ENCODE results near the gene SYNE2.

DNA sequence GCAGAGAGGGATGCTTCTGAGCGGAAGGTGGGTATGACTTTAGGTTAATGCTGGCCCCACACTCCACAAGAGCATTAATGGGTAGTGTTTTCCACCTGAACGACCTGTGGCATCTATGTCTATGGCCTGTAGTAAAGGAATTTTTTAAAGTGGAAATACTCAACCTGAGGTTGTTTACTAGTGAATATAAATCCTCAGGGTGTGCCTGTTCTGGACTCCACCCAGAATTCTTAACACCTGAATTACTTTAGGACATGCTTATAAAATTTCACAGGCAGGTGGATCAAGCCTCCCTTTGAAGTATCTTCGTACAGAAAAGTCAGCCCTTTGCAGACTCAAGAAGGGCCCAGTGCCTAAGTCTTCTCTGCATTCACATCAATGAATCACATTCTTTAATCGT is 245.3 kb downstream of the SYNE2 start:
- TF ChIP-seq POLR2A (IDR thresholded peaks at IDR 0.05; ENCODE audit: extremely low read depth, insufficient read length) = no peak
- TF ChIP-seq MYC (IDR thresholded peaks at IDR 0.05; ENCODE audit: low read depth, low read length) = no peak
- TF ChIP-seq, protein P1, sequence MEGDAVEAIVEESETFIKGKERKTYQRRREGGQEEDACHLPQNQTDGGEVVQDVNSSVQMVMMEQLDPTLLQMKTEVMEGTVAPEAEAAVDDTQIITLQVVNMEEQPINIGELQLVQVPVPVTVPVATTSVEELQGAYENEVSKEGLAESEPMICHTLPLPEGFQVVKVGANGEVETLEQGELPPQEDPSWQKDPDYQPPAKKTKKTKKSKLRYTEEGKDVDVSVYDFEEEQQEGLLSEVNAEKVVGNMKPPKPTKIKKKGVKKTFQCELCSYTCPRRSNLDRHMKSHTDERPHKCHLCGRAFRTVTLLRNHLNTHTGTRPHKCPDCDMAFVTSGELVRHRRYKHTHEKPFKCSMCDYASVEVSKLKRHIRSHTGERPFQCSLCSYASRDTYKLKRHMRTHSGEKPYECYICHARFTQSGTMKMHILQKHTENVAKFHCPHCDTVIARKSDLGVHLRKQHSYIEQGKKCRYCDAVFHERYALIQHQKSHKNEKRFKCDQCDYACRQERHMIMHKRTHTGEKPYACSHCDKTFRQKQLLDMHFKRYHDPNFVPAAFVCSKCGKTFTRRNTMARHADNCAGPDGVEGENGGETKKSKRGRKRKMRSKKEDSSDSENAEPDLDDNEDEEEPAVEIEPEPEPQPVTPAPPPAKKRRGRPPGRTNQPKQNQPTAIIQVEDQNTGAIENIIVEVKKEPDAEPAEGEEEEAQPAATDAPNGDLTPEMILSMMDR (IDR thresholded peaks at IDR 0.05; ENCODE audit: low read depth, low read length) = no peak

Measured in NB4 (cell line).